HG03342 (cell line): Measurements from ENCODE around the gene NEIL3.
A peak's percentile ranks its signal among the peaks of the same experiment; 100 is the strongest.
"Not testable (repeated sequence)": the region's sequence is repeated elsewhere in the genome, so short reads cannot be mapped to it uniquely, and the experiment has no call there.

Experiments used
- ATAC-seq: cut with Tn5 transposase; IDR thresholded peaks from one replicate; pipeline ENCODE4 v1.9.1; 2021; ENCODE audit warnings: mild to moderate bottlenecking, moderate library complexity; ENCODE audit not compliant: unreplicated experiment

The NEIL3 gene

GRCh38 chr4:177297785-177298391 is 11.8 kb upstream of the NEIL3 start:
- ATAC-seq: no peak

GRCh38 chr4:177301126-177301639 is 8.5 kb upstream of the NEIL3 start:
- ATAC-seq: no peak

- no peak for ATAC-seq
These were observed 7.1 kb upstream of the NEIL3 start for GRCh38 chr4:177302371-177303100.

GRCh38 chr4:177304094-177304493 is 5.6 kb upstream of the NEIL3 start:
- no peak for ATAC-seq

- not testable (repeated sequence) for ATAC-seq
These were observed 4.8 kb upstream of the NEIL3 start for GRCh38 chr4:177304864-177305263.

- no peak for ATAC-seq
These were observed 1.5 kb upstream of the NEIL3 start for GRCh38 chr4:177308125-177308524.

- no peak for ATAC-seq
These were observed 690 bp upstream of the NEIL3 start for GRCh38 chr4:177308847-177309521.

GRCh38 chr4:177311589-177311988 is 1.9 kb downstream of the NEIL3 start:
- no peak for ATAC-seq

GRCh38 chr4:177313263-177313662 is 3.6 kb downstream of the NEIL3 start:
- no peak for ATAC-seq

GRCh38 chr4:177315767-177316464 is 6.2 kb downstream of the NEIL3 start:
- peak; percentile 46 for ATAC-seq

- ATAC-seq: no peak
These were observed 11.0 kb downstream of the NEIL3 start for GRCh38 chr4:177320721-177321120.

GRCh38 chr4:177321647-177322046 is 12.0 kb downstream of the NEIL3 start:
- ATAC-seq: no peak

GRCh38 chr4:177322266-177322665 is 12.6 kb downstream of the NEIL3 start:
- ATAC-seq: no peak

GRCh38 chr4:177322881-177323280 is 13.2 kb downstream of the NEIL3 start:
- ATAC-seq: no peak

GRCh38 chr4:177323416-177323815 is 13.7 kb downstream of the NEIL3 start:
- no peak for ATAC-seq

- ATAC-seq: no peak
These were observed 22.4 kb downstream of the NEIL3 start for GRCh38 chr4:177332119-177332518.

- peak; percentile 97 for ATAC-seq
These were observed 30.1 kb downstream of the NEIL3 start for GRCh38 chr4:177339477-177340374.

- no peak for ATAC-seq
These were observed 38.7 kb downstream of the NEIL3 start for GRCh38 chr4:177348348-177348747.

- no peak for ATAC-seq
These were observed 39.5 kb downstream of the NEIL3 start for GRCh38 chr4:177349191-177349590.

GRCh38 chr4:177351622-177352244 is 42.1 kb downstream of the NEIL3 start:
- ATAC-seq: no peak
